Gastrocnemius medialis (tissue), 4 donors: ENCODE results near the gene PBX4. TPM values are rescaled to one million over a fixed set of nuclear protein-coding genes. Genes with fewer than 3 reads are reported as not detected.

Experiments
- ATAC-seq, 2 donors: fragments of 150-250 bp; one replicate each; pipeline ENCODE4 v1.9.1; 2016
- DNase-seq, 2 donors: peaks; one replicate each; pipeline ENCODE4 v3.0.0-alpha.2; 2019
- H3K27ac ChIP-seq, 4 donors: fragments of 200-600 bp; sonication (generic); 1 replicate in 1 of 4; 2 replicates in 3 of 4; pipeline ENCODE4 v1.5.1; 2016 to 2018; ENCODE audit warnings: mild to moderate bottlenecking in 2 of 4, moderate library complexity in 1 of 4
- H3K27me3 ChIP-seq, 3 donors: fragments of 200-600 bp; sonication (generic) in 2 of 3; 1 replicate in 1 of 3; 2 replicates in 2 of 3; pipeline versions ENCODE4 v1.5.1 to v1.6.0; 2016 to 2019; ENCODE audit warnings: mild to moderate bottlenecking in 1 of 3, moderate library complexity in 1 of 3
- H3K36me3 ChIP-seq, 2 donors: fragments of 200-600 bp; sonication (generic) in 1 of 2; one replicate each; pipeline ENCODE4 v1.5.1; 2017 to 2018
- H3K4me1 ChIP-seq, 2 donors: fragments of 200-600 bp; sonication (generic) in 1 of 2; one replicate each; pipeline ENCODE4 v1.5.1; 2016 to 2017; ENCODE audit warnings: mild to moderate bottlenecking in 2 of 2
- H3K4me3 ChIP-seq, 4 donors: fragments of 200-600 bp; sonication (generic) in 3 of 4; 1 replicate in 1 of 4; 2 replicates in 3 of 4; pipeline ENCODE4 v1.5.1; 2016 to 2019; ENCODE audit warnings: mild to moderate bottlenecking in 2 of 4
- H3K9me3 ChIP-seq, 3 donors: fragments of 200-600 bp; sonication (generic) in 2 of 3; 1 replicate in 1 of 3; 2 replicates in 2 of 3; pipeline ENCODE4 v1.5.1; 2016 to 2019
- CTCF ChIP-seq, 5 experiments: fragments of 450-650 bp in 3 of 5; fragments of 200-600 bp in 2 of 5; sonication (generic) in 2 of 5; IDR thresholded peaks in 4 of 5; conservative IDR thresholded peaks in 1 of 5; 1 replicate in 4 of 5; 2 replicates in 1 of 5; pipeline ENCODE4 v1.5.1; 2016 to 2019; ENCODE audit warnings: antibody characterized with exemption in 5 of 5, mild to moderate bottlenecking in 3 of 5, moderate library complexity in 3 of 5
- POLR2A ChIP-seq, 2 donors: fragments of 450-650 bp; IDR thresholded peaks; one replicate each; pipeline ENCODE4 v1.6.1; 2017; ENCODE audit warnings: antibody characterized with exemption in 2 of 2, mild to moderate bottlenecking in 2 of 2, moderate library complexity in 2 of 2
- in situ Hi-C, 4 donors: fragments of 200-750 bp; cut with MboI; loops; one replicate each; pipeline versions ENCODE4 v1.15.0 to v1.8.0; 2017; ENCODE audit warnings: low sequenced_read_pairs in 4 of 4
- intact Hi-C: fragments of 100-400 bp; cut with DNase I; formaldehyde crosslinking; loops from one replicate; pipeline ENCODE4 v1.15.1; 2023; ENCODE audit warnings: low total_unique reads
- total RNA-seq, 4 donors: library from RNA; depleted of rRNA; stranded (reverse); fragments of >200 nt; gene quantifications; one replicate each; pipeline versions ENCODE4 v1.1.0 to v1.2.3, GENCODE V29; 2016

PBX4 gene
- total RNA-seq, 4 donors from 2014 or later: not detected

GRCh38 chr19:19571071-19571786 lies 47.3 kb downstream of the PBX4 start:
- H3K27ac ChIP-seq: no peak overlapping the region
- no peak for ATAC-seq

GRCh38 chr19:19570571-19570970 lies 47.9 kb downstream of the PBX4 start:
- TF ChIP-seq CTCF (IDR thresholded peaks at IDR 0.05 in 4 of 5, conservative IDR thresholded peaks at IDR 0.05 in 1 of 5) (no peak), POLR2A (IDR thresholded peaks at IDR 0.05) (no peak)
- Histone ChIP-seq H3K4me1 (no peaks in the 10 kb centered on the region), H3K27ac (no peak overlapping the region), H3K9me3 (no peaks in the 10 kb centered on the region), H3K36me3 (no peaks in the 10 kb centered on the region), H3K27me3 (no peaks in the 10 kb centered on the region), H3K4me3 (no peak overlapping the region)
- ATAC-seq (no peak), DNase-seq (no peak)
- intact Hi-C loops (no loop called here), in situ Hi-C loops (no loop called here)

More at GRCh38 chr19:19571071-19571786, 47.3 kb downstream of the PBX4 start:
- in situ Hi-C loops: no loop called here
- no peaks in the 10 kb centered on the region for H3K36me3 ChIP-seq
- H3K4me3 ChIP-seq: no peak overlapping the region
- TF ChIP-seq CTCF (IDR thresholded peaks at IDR 0.05 in 4 of 5, conservative IDR thresholded peaks at IDR 0.05 in 1 of 5): no peak
- TF ChIP-seq POLR2A (IDR thresholded peaks at IDR 0.05): no peak
- intact Hi-C loops: no loop called here
- no peaks in the 10 kb centered on the region for H3K4me1 ChIP-seq
- no peaks in the 10 kb centered on the region for H3K27me3 ChIP-seq
- no peak for DNase-seq
- no peaks in the 10 kb centered on the region for H3K9me3 ChIP-seq

GRCh38 chr19:19568802-19569756 lies 49.4 kb downstream of the PBX4 start:
- no peaks in the 10 kb centered on the region for H3K4me1 ChIP-seq
- ATAC-seq: no peak
- in situ Hi-C loops: no loop called here
- intact Hi-C loops: no loop called here
- no peak overlapping the region for H3K27ac ChIP-seq
- no peaks in the 10 kb centered on the region for H3K27me3 ChIP-seq
- no peaks in the 10 kb centered on the region for H3K9me3 ChIP-seq
- no peak for DNase-seq
- no peak overlapping the region for H3K4me3 ChIP-seq
- no peaks in the 10 kb centered on the region for H3K36me3 ChIP-seq
- TF ChIP-seq POLR2A (IDR thresholded peaks at IDR 0.05) (no peak), CTCF (IDR thresholded peaks at IDR 0.05 in 4 of 5, conservative IDR thresholded peaks at IDR 0.05 in 1 of 5) (no peak)

- Histone ChIP-seq H3K4me3 (no peak overlapping the region), H3K36me3 (no peaks in the 10 kb centered on the region), H3K27ac (no peak overlapping the region), H3K9me3 (no peaks in the 10 kb centered on the region), H3K4me1 (no peaks in the 10 kb centered on the region), H3K27me3 (no peaks in the 10 kb centered on the region)
- ATAC-seq (no peak), DNase-seq (no peak)
- in situ Hi-C loops (no loop called here), intact Hi-C loops (no loop called here)
- no peak for TF ChIP-seq POLR2A (IDR thresholded peaks at IDR 0.05)
- TF ChIP-seq CTCF (IDR thresholded peaks at IDR 0.05 in 4 of 5, conservative IDR thresholded peaks at IDR 0.05 in 1 of 5): no peak
Observed at GRCh38 chr19:19567391-19567790, 51.1 kb downstream of the PBX4 start.
